WTC11 (cell line): ENCODE data around the gene BATF2. TPM values are rescaled to one million over a fixed set of nuclear protein-coding genes. Genes with fewer than 3 reads are reported as not detected.

Experiments used
- ATAC-seq: fragments of 200-7000 bp; cut with Tn5 transposase; 2 replicates; pipeline ENCODE4 v1.10.0; 2021; ENCODE audit warnings: mild to moderate bottlenecking, moderate library complexity
- CTCF ChIA-PET: fragments of 300-600 bp; sonication (Branson Sonifier 250); formaldehyde crosslinking; loops from one replicate; lab custom pipeline; 2021; ENCODE audit warnings: antibody characterized with exemption; lab: Charles Lee
- POLR2A ChIA-PET: fragments of 350-600 bp; sonication (Branson Sonifier 250); formaldehyde crosslinking; loops from one replicate; lab custom pipeline; 2021; ENCODE audit warnings: antibody characterized with exemption; lab: Charles Lee
- DNase-seq: peaks from one replicate; pipeline ENCODE4 v3.0.0; 2021; ENCODE audit warnings: low spot score
- H3K27ac Mint-ChIP-seq: 2 replicates; pipeline ENCODE4 v1.8.0; 2021; ENCODE audit warnings: mixed read lengths
- H3K27me3 Mint-ChIP-seq: 2 replicates; pipeline ENCODE4 v1.8.0; 2021; ENCODE audit warnings: low read depth, mild to moderate bottlenecking, moderate library complexity, mixed read lengths
- H3K36me3 Mint-ChIP-seq: 2 replicates; pipeline ENCODE4 v1.8.0; 2021; ENCODE audit warnings: mixed read lengths
- H3K4me1 Mint-ChIP-seq: 2 replicates; pipeline ENCODE4 v1.8.0; 2022; ENCODE audit warnings: mixed read lengths
- H3K4me3 Mint-ChIP-seq: 2 replicates; pipeline ENCODE4 v1.8.0; 2021; ENCODE audit warnings: mild to moderate bottlenecking, moderate library complexity, mixed read lengths
- H3K9me3 Mint-ChIP-seq: 2 replicates; pipeline ENCODE4 v1.8.0; 2021; ENCODE audit warnings: mixed read lengths
- ATF1 ChIP-seq: sonication (generic); formaldehyde crosslinking; IDR thresholded peaks from 2 replicates; pipeline ENCODE4 v1.8.1; 2023; ENCODE audit warnings: mild to moderate bottlenecking, moderate library complexity, missing genetic modification reagents
- CBFB ChIP-seq: sonication (generic); formaldehyde crosslinking; IDR thresholded peaks from 2 replicates; pipeline ENCODE4 v1.8.1; 2022; ENCODE audit warnings: mild to moderate bottlenecking, low read depth, missing genetic modification reagents
- E2F5 ChIP-seq: sonication (generic); formaldehyde crosslinking; IDR thresholded peaks from 2 replicates; pipeline ENCODE4 v1.8.1; 2022; ENCODE audit warnings: mild to moderate bottlenecking, moderate library complexity, missing genetic modification reagents
- ELF4 ChIP-seq: sonication (generic); formaldehyde crosslinking; IDR thresholded peaks from 2 replicates; pipeline ENCODE4 v1.8.1; 2022; ENCODE audit warnings: low read depth, mild to moderate bottlenecking, moderate library complexity, missing genetic modification reagents
- ETV6 ChIP-seq: sonication (generic); formaldehyde crosslinking; IDR thresholded peaks from 2 replicates; pipeline ENCODE4 v1.8.1; 2022; ENCODE audit warnings: mild to moderate bottlenecking, missing genetic modification reagents
- FOXP1 ChIP-seq: sonication (generic); formaldehyde crosslinking; IDR thresholded peaks from 2 replicates; pipeline ENCODE4 v1.8.0; 2022; ENCODE audit warnings: missing genetic modification reagents, mild to moderate bottlenecking, moderate library complexity, borderline replicate concordance
- FOXP4 ChIP-seq: sonication (generic); formaldehyde crosslinking; IDR thresholded peaks from 2 replicates; pipeline ENCODE4 v1.8.0; 2022; ENCODE audit warnings: mild to moderate bottlenecking, missing genetic modification reagents
- GRHL2 ChIP-seq: fragments of 250-450 bp; sonication (Bioruptor Pico); IDR thresholded peaks from 2 replicates; pipeline ENCODE4 v1.8.0; 2022; ENCODE audit warnings: mild to moderate bottlenecking, moderate library complexity; ENCODE audit not compliant: insufficient replicate concordance, severe bottlenecking
- HMGA2 ChIP-seq: fragments of 250-450 bp; sonication (Bioruptor Pico); IDR thresholded peaks from 2 replicates; pipeline ENCODE4 v1.4.0; 2021; ENCODE audit warnings: mild to moderate bottlenecking, moderate library complexity
- IRF2 ChIP-seq: sonication (generic); formaldehyde crosslinking; IDR thresholded peaks from 2 replicates; pipeline ENCODE4 v1.8.0; 2022; ENCODE audit warnings: low read depth, missing genetic modification reagents, borderline replicate concordance
- KAT7 ChIP-seq: sonication (generic); formaldehyde crosslinking; IDR thresholded peaks from 2 replicates; pipeline ENCODE4 v1.8.1; 2023; ENCODE audit warnings: missing genetic modification reagents, mild to moderate bottlenecking, borderline replicate concordance
- OVOL2 ChIP-seq: fragments of 250-450 bp; sonication (Bioruptor Pico); IDR thresholded peaks from 2 replicates; pipeline ENCODE4 v1.9.0; 2021; ENCODE audit warnings: mild to moderate bottlenecking, borderline replicate concordance
- PRRX2 ChIP-seq: fragments of 250-450 bp; sonication (Bioruptor Pico); IDR thresholded peaks from 2 replicates; pipeline ENCODE4 v1.8.0; 2021; ENCODE audit warnings: mild to moderate bottlenecking
- SMAD3 ChIP-seq: sonication (generic); formaldehyde crosslinking; IDR thresholded peaks from 2 replicates; pipeline ENCODE4 v1.8.0; 2022; ENCODE audit warnings: missing genetic modification reagents, mild to moderate bottlenecking, borderline replicate concordance
- SP1 ChIP-seq: sonication (generic); formaldehyde crosslinking; conservative IDR thresholded peaks from 2 replicates; pipeline ENCODE4 v1.8.1; 2022; ENCODE audit warnings: missing genetic modification reagents
- ZNF317 ChIP-seq: sonication (generic); formaldehyde crosslinking; IDR thresholded peaks from 2 replicates; pipeline ENCODE4 v1.8.1; 2023; ENCODE audit warnings: low read depth, mild to moderate bottlenecking, moderate library complexity, missing genetic modification reagents, borderline replicate concordance
- ZNF416 ChIP-seq: fragments of 250-450 bp; sonication (Bioruptor Pico); IDR thresholded peaks from 2 replicates; pipeline ENCODE4 v1.9.0; 2021; ENCODE audit warnings: mild to moderate bottlenecking, inconsistent platforms
- ZNF425 ChIP-seq: fragments of 250-450 bp; sonication (Bioruptor Pico); conservative IDR thresholded peaks from 2 replicates; pipeline ENCODE4 v1.9.0; 2021; ENCODE audit warnings: mild to moderate bottlenecking
- total RNA-seq: library from RNA; stranded (reverse); gene quantifications from 3 replicates; pipeline ENCODE4 v1.2.3, GENCODE V29; 2021
- TF ChIP-seq, protein P1 (sequence below): sonication (generic); formaldehyde crosslinking; IDR thresholded peaks from 2 replicates; pipeline ENCODE4 v1.8.0; 2022; ENCODE audit warnings: mild to moderate bottlenecking, missing genetic modification reagents
- TF ChIP-seq, protein P2 (sequence below): sonication (generic); formaldehyde crosslinking; IDR thresholded peaks from 2 replicates; pipeline ENCODE4 v1.8.1; 2022; ENCODE audit warnings: low read depth, missing genetic modification reagents, borderline replicate concordance

The BATF2 gene
- total RNA-seq, 1 experiment from 2014 or later = 1.3 TPM

GRCh38 chr11:64967375-64967774 is 29.4 kb downstream of the BATF2 start:
- Mint-ChIP-seq H3K27me3 (peaks cover 33% of the 10 kb centered on the region), H3K27ac (no peak overlapping the region), H3K4me1 (no peaks in the 10 kb centered on the region), H3K36me3 (no peaks in the 10 kb centered on the region), H3K9me3 (no peaks in the 10 kb centered on the region), H3K4me3 (no peak overlapping the region)
- ChIA-PET POLR2A (no interaction called here), CTCF (no interaction called here)
- DNase-seq = no peak
- TF ChIP-seq E2F5 (no peak), FOXP4 (no peak), ATF1 (CRISPR knock-in tag) (no peak), HMGA2 (CRISPR knock-in tag) (no peak), ZNF416 (CRISPR knock-in tag) (no peak)
- no peak for ATAC-seq

DNA sequence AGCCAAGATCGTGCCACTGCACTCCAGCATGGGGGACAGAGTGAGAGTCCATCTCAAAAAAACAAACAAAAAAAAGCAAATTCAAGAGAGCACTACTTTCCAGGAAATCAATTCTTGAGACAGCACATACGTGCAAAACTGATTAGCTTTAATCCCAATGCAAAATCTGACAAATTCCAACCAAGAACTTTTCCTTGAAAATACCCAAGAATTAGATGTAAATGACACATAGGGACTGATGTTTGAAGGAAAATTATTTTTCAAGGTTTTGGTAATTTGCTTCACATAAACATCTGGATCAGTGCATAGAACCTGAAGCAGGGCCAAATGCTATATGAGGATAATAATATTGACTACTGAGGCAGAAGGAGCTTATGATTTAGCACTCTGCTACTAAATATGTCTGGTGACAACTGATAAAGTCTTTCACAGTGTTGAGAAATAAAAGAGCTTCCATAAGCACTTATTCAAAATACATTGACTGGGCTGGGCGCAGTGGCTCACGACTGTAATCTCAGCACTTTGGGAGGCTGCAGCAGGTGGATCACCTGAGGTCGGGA is 33.6 kb downstream of the BATF2 start:
- Mint-ChIP-seq H3K27ac (no peak overlapping the region), H3K9me3 (no peaks in the 10 kb centered on the region), H3K4me3 (no peak overlapping the region), H3K36me3 (no peaks in the 10 kb centered on the region), H3K4me1 (no peaks in the 10 kb centered on the region), H3K27me3 (peaks cover 4% of the 10 kb centered on the region; the same call in 1 of the 2 replicates)
- ATAC-seq (no peak), DNase-seq (no peak)
- ChIA-PET POLR2A (no interaction called here), CTCF (no interaction called here)
- TF ChIP-seq FOXP1 (CRISPR knock-in tag) (no peak), IRF2 (CRISPR knock-in tag) (no peak), ZNF425 (no peak), OVOL2 (no peak), CBFB (no peak), KAT7 (CRISPR knock-in tag) (no peak)

GRCh38 chr11:64960719-64961118 is 36.1 kb downstream of the BATF2 start:
- no peaks in the 10 kb centered on the region for H3K36me3 Mint-ChIP-seq
- no peak overlapping the region for H3K4me3 Mint-ChIP-seq
- DNase-seq (no peak), ATAC-seq (no peak)
- peaks cover 7% of the 10 kb centered on the region; the same call in 1 of the 2 replicates for H3K27me3 Mint-ChIP-seq
- TF ChIP-seq SMAD3 (CRISPR knock-in tag) (no peak), GRHL2 (CRISPR knock-in tag) (no peak), ZNF317 (CRISPR knock-in tag) (no peak), ETV6 (CRISPR knock-in tag) (no peak), PRRX2 (no peak), ELF4 (CRISPR knock-in tag) (no peak), SP1 (CRISPR knock-in tag) (no peak)
- TF ChIP-seq, protein P1, sequence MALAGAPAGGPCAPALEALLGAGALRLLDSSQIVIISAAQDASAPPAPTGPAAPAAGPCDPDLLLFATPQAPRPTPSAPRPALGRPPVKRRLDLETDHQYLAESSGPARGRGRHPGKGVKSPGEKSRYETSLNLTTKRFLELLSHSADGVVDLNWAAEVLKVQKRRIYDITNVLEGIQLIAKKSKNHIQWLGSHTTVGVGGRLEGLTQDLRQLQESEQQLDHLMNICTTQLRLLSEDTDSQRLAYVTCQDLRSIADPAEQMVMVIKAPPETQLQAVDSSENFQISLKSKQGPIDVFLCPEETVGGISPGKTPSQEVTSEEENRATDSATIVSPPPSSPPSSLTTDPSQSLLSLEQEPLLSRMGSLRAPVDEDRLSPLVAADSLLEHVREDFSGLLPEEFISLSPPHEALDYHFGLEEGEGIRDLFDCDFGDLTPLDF (CRISPR knock-in tag) = no peak
- TF ChIP-seq, protein P2, sequence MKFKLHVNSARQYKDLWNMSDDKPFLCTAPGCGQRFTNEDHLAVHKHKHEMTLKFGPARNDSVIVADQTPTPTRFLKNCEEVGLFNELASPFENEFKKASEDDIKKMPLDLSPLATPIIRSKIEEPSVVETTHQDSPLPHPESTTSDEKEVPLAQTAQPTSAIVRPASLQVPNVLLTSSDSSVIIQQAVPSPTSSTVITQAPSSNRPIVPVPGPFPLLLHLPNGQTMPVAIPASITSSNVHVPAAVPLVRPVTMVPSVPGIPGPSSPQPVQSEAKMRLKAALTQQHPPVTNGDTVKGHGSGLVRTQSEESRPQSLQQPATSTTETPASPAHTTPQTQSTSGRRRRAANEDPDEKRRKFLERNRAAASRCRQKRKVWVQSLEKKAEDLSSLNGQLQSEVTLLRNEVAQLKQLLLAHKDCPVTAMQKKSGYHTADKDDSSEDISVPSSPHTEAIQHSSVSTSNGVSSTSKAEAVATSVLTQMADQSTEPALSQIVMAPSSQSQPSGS (CRISPR knock-in tag) = no peak
- POLR2A ChIA-PET = no interaction called here
- no peaks in the 10 kb centered on the region for H3K9me3 Mint-ChIP-seq
- H3K27ac Mint-ChIP-seq = no peak overlapping the region
- no peaks in the 10 kb centered on the region for H3K4me1 Mint-ChIP-seq
- CTCF ChIA-PET = no interaction called here
